ACC112 (cell line): Measurements from ENCODE around the gene PCID2.
"Not testable (repeated sequence)": the region's sequence is repeated elsewhere in the genome, so short reads cannot be mapped to it uniquely, and the experiment has no call there.

Experiments
- H2AFZ ChIP-seq: fragments of 200-600 bp; sonication (generic); one replicate; pipeline ENCODE4 v1.6.0; 2017; ENCODE audit warnings: antibody characterized with exemption, low read length; ENCODE audit not compliant: unreplicated experiment
- H3K27ac ChIP-seq: fragments of 200-600 bp; sonication (generic); 2 replicates; pipeline ENCODE4 v1.5.1; 2014; ENCODE audit warnings: low read depth, mild to moderate bottlenecking, antibody characterized with exemption, low read length, moderate library complexity
- H3K27me3 ChIP-seq: fragments of 200-600 bp; sonication (generic); 2 replicates; pipeline ENCODE4 v1.6.1; 2014; ENCODE audit warnings: mild to moderate bottlenecking, antibody characterized with exemption, low read length, moderate library complexity, mixed read lengths; ENCODE audit not compliant: insufficient read depth
- H3K36me3 ChIP-seq: fragments of 200-600 bp; sonication (generic); 2 replicates; pipeline ENCODE4 v1.6.1; 2016; ENCODE audit warnings: mild to moderate bottlenecking, antibody characterized with exemption, low read length, moderate library complexity, mixed read lengths; ENCODE audit not compliant: insufficient read depth
- H3K4me1 ChIP-seq: fragments of 200-600 bp; sonication (generic); one replicate; pipeline ENCODE4 v1.6.1; 2016; ENCODE audit warnings: low read length, mixed read lengths; ENCODE audit not compliant: insufficient read depth, unreplicated experiment, control insufficient read depth
- H3K4me3 ChIP-seq: fragments of 200-600 bp; sonication (generic); 2 replicates; pipeline ENCODE4 v1.5.1; 2014; ENCODE audit warnings: mild to moderate bottlenecking, low read depth, low read length
- H3K79me2 ChIP-seq: fragments of 200-600 bp; sonication (generic); one replicate; pipeline ENCODE4 v1.6.0; 2016; ENCODE audit warnings: low read length; ENCODE audit not compliant: control insufficient read depth, unreplicated experiment, insufficient read depth

PCID2 gene

GRCh38 chr13:113164492-113164891 lies 44.0 kb downstream of the PCID2 start:
- no peaks in the 10 kb centered on the region for H3K79me2 ChIP-seq
- no peak overlapping the region for H3K4me3 ChIP-seq
- H2AFZ ChIP-seq = no peak overlapping the region
- H3K27ac ChIP-seq = no peak overlapping the region
- H3K4me1 ChIP-seq = no peaks in the 10 kb centered on the region
- peaks cover 11% of the 10 kb centered on the region for H3K36me3 ChIP-seq
- H3K27me3 ChIP-seq = 0 out of 2 replicates have a peak, but pooled peaks cover 4% of the 10 kb centered on the region

GRCh38 chr13:113162783-113163685 lies 45.4 kb downstream of the PCID2 start:
- no peaks in the 10 kb centered on the region for H3K79me2 ChIP-seq
- H3K36me3 ChIP-seq = no peaks in the 10 kb centered on the region
- no peaks in the 10 kb centered on the region for H3K4me1 ChIP-seq
- no peak overlapping the region for H3K4me3 ChIP-seq
- 0 out of 2 replicates have a peak, but pooled peaks cover 4% of the 10 kb centered on the region for H3K27me3 ChIP-seq
- no peak overlapping the region for H2AFZ ChIP-seq
- H3K27ac ChIP-seq = no peak overlapping the region

GRCh38 chr13:113161975-113162374 lies 46.5 kb downstream of the PCID2 start:
- H2AFZ ChIP-seq, H3K4me3 ChIP-seq: not testable (repeated sequence)

GRCh38 chr13:113161433-113161832 lies 47.0 kb downstream of the PCID2 start:
- H3K4me1 ChIP-seq = no peaks in the 10 kb centered on the region
- H3K27ac ChIP-seq = no peak overlapping the region
- H3K27me3 ChIP-seq = 0 out of 2 replicates have a peak, but pooled peaks cover 4% of the 10 kb centered on the region
- no peak overlapping the region for H3K4me3 ChIP-seq
- no peaks in the 10 kb centered on the region for H3K79me2 ChIP-seq
- no peaks in the 10 kb centered on the region for H3K36me3 ChIP-seq
- no peak overlapping the region for H2AFZ ChIP-seq

More at GRCh38 chr13:113161975-113162374, 46.5 kb downstream of the PCID2 start:
- H3K36me3 ChIP-seq, H3K27ac ChIP-seq, H3K4me1 ChIP-seq, H3K79me2 ChIP-seq, H3K27me3 ChIP-seq: not testable (repeated sequence)

- Histone ChIP-seq H3K27me3 (0 out of 2 replicates have a peak, but pooled peaks cover 4% of the 10 kb centered on the region), H3K79me2 (no peaks in the 10 kb centered on the region), H3K4me1 (no peaks in the 10 kb centered on the region), H3K36me3 (no peaks in the 10 kb centered on the region), H2AFZ (no peak overlapping the region), H3K4me3 (no peak overlapping the region), H3K27ac (no peak overlapping the region)
These were observed 47.5 kb downstream of the PCID2 start for GRCh38 chr13:113160983-113161382.

- H3K4me3 ChIP-seq = no peak overlapping the region
- no peak overlapping the region for H3K27ac ChIP-seq
- H3K27me3 ChIP-seq = 0 out of 2 replicates have a peak, but pooled peaks cover 4% of the 10 kb centered on the region
- no peaks in the 10 kb centered on the region for H3K4me1 ChIP-seq
- H3K79me2 ChIP-seq = no peaks in the 10 kb centered on the region
- no peaks in the 10 kb centered on the region for H3K36me3 ChIP-seq
- H2AFZ ChIP-seq = no peak overlapping the region
These were observed 48.8 kb downstream of the PCID2 start for GRCh38 chr13:113159701-113160100.

GRCh38 chr13:113158946-113159345 lies 49.5 kb downstream of the PCID2 start:
- H3K79me2 ChIP-seq = no peaks in the 10 kb centered on the region
- no peaks in the 10 kb centered on the region for H3K4me1 ChIP-seq
- H3K27ac ChIP-seq = no peak overlapping the region
- H2AFZ ChIP-seq = no peak overlapping the region
- H3K4me3 ChIP-seq = no peak overlapping the region
- 0 out of 2 replicates have a peak, but pooled peaks cover 4% of the 10 kb centered on the region for H3K27me3 ChIP-seq
- H3K36me3 ChIP-seq = no peaks in the 10 kb centered on the region

GRCh38 chr13:113157929-113158747 lies 50.3 kb downstream of the PCID2 start, which contains the start of gene PROZ:
Gene PROZ, plus strand, starts transcription at chr13:113158648. Its CDS starts 13 bp downstream, at chr13:113158661.
- Histone ChIP-seq H3K27ac (no peak within 1 kb of the TSS), H3K36me3 (no peaks in the 10 kb centered on the region), H3K4me1 (peaks cover 5% of the 10 kb centered on the region), H2AFZ (no peak within 1 kb of the TSS), H3K27me3 (no peaks in the 10 kb centered on the region), H3K4me3 (no peak within 1 kb of the TSS), H3K79me2 (no peaks in the 10 kb centered on the region)

GRCh38 chr13:113157206-113157928 lies 51.1 kb downstream of the PCID2 start:
- no peaks in the 10 kb centered on the region for H3K79me2 ChIP-seq
- no peaks in the 10 kb centered on the region for H3K36me3 ChIP-seq
- no peaks in the 10 kb centered on the region for H3K27me3 ChIP-seq
- peaks cover 5% of the 10 kb centered on the region for H3K4me1 ChIP-seq
- no peak overlapping the region for H3K4me3 ChIP-seq
- no peak overlapping the region for H2AFZ ChIP-seq
- no peak overlapping the region for H3K27ac ChIP-seq

- Histone ChIP-seq H3K27me3 (no peaks in the 10 kb centered on the region), H3K4me3 (no peak overlapping the region), H3K79me2 (no peaks in the 10 kb centered on the region), H3K27ac (no peak overlapping the region), H3K4me1 (peaks cover 5% of the 10 kb centered on the region), H2AFZ (no peak overlapping the region), H3K36me3 (no peaks in the 10 kb centered on the region)
These were observed 52.4 kb downstream of the PCID2 start for GRCh38 chr13:113155982-113156655.
